HPDE6-E6E7 (cell line): ENCODE results near the gene AGAP3.
"Not testable (repeated sequence)": the region's sequence is repeated elsewhere in the genome, so short reads cannot be mapped to it uniquely, and the experiment has no call there.

Source experiments
- DNase-seq: peaks from one replicate; pipeline ENCODE4 v3.0.0; 2011; ENCODE audit warnings: missing footprints; ENCODE audit errors: extremely low spot score

Gene AGAP3

DNA sequence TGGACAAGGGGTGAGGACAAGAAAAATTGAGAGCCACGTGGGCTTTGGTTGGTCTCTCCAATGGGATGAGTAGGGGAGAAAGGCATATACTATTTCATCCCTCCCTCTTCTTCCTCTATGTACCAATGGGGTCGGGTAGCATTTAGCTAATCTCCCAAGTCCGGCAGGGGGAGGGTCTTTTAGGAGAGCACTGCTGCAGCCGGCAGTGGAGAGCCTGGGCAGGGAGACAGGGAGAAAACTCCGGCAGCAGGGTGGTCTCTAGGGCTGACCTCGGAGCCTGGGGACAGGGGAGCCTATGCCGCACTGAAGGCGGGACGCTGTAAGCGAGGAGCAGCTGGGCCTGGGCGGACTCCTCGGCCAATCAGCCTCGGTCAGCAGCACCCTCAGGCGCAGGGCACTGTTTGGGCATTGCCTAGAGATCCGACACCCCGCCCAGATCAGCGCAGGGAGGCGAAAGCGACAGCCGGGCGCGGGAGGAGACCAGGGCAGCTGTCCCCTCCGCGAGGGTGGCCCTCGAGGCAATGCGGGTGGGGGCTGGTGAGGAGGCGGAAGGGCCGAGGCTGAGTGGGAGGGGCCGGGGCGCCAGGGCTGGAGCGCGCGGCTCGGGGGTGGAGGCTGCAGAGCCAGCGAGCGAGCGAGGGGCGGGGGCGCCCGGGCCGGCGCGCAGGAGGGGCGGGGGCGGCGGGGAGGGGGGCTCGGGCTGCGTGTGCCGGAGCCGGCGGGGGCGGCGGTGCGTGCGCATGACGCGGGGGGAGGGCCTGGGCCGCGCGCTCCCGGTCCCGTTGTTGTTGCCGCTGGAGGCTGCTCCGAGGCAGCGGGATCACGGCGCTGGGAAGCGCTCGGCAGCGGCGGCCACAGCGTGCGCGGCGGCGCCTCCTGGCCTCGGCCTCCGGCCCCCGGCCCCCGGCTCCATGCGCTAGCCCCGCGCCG, at the start of gene AGAP3:
Gene AGAP3, plus strand, starts transcription at position 785 of the 930 bp plus-strand sequence. CDS start 267 bp downstream, outside the sequence.
- DNase-seq = no peak

DNA sequence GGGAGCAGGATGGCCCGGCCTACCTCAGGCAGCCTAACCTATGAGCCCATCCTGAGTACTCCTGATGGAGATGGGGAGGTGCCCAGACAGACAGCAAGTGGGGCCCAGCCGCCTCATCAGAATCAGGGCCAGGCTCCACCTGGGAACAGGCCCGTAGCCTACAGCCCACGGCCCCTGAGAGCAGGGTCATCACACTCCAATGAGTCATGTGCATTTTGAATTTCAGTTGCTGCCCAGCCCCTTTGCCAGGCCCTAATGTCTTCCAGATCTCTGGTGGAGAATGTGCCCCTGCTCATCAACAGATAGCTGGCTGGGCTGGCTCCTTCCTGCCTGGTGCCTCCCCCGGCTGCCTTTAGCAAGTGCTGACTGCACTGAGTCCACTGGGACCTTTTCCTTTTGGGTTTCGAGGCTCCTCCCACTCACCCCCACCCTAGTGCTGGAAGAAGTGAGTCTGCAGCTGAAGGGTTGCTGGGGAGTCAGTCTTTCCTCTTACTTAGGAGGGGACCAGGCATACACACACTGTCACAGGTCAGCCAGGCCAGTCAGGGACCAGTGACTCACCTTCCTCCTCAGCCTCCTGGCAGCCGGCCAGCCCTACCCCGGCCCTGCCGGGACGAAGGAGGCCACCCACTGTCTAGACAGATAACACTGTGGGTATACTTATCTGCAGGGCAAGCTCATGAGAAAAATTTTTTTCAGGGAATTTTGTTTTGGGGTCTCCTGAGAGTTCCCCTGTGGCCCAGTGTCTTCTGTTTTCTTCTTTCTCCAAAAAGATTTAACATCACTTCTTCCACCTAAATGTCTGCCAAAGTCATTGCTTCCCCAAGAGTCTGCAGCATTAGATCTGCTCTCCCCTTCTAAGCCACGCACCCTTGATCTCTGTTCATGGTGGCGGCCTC, 47.1 kb upstream of the AGAP3 start:
- DNase-seq = no peak

DNA sequence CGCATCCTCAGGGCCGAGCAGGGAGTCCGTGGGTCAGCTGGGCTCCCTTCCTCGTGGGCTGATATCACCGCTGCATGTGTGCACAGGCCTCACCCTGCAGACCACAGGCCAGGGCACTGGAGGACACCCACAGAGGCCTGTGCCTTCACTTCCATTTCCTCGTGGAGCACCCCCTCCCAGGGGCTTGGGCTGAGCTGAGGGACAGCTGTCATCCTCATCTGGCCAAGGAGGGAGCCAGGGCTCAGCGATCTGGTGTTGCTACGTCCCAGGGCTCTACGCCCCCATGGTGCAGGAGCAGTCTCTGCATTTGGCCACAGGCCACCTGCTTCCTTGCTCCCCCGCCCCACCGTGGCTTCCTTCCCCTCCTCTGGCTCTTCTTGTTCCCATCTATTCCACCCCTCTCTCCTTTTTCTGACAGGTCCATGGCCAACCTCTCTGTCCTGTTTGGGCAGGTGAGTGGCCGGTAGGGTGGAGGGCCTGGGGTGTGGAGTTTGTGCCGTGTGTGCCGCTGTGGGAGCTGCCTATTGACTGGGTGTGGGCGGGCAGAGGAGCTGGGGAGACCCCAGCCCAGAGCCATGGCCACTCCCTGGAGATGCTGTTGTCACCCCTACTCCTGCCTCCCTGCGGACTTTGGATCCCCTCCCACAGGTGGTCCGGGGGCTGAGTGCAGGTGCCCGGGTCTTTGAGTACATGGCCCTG, 46.3 kb upstream of the AGAP3 start:
- DNase-seq = no peak

- no peak for DNase-seq
Measured at GRCh38 chr7:151040616-151041375, 45.5 kb upstream of the AGAP3 start.

DNA sequence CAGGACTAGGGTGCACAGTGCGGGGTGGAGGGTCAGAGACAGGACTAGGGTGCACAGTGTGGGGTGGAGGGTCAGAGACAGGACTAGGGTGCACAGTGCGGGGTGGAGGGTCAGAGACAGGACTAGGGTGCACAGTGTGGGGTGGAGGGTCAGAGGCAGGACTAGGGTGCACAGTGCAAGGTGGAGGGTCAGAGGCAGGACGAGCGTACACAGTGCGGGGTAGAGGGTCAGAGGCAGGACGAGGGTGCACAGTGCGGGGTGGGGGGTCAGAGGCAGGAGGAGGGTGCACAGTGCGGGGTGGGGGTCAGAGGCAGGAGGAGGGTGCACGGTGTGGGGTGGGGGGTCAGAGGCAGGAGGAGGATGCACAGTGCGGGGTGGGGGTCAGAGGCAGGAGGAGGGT, 42.8 kb upstream of the AGAP3 start:
- DNase-seq = not testable (repeated sequence)

DNA sequence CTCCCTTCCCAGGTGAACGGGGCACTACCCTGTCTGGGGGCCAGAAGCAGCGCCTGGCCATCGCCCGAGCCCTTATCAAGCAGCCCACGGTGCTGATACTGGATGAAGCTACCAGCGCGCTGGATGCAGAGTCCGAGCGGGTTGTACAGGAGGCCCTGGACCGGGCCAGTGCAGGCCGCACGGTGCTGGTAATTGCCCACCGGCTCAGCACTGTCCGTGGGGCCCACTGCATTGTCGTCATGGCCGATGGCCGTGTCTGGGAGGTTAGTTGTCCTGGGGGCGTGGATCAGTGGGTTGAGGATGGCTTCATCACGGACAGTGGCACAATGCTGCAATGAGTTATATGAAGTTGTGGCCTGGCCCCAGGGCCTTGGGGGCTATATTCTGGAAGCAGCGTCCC, 42.3 kb upstream of the AGAP3 start:
- DNase-seq = no peak

GRCh38 chr7:151045262-151045661, 41.0 kb upstream of the AGAP3 start:
- DNase-seq = no peak

GRCh38 chr7:151045967-151046366, 40.3 kb upstream of the AGAP3 start:
- DNase-seq = no peak

DNA sequence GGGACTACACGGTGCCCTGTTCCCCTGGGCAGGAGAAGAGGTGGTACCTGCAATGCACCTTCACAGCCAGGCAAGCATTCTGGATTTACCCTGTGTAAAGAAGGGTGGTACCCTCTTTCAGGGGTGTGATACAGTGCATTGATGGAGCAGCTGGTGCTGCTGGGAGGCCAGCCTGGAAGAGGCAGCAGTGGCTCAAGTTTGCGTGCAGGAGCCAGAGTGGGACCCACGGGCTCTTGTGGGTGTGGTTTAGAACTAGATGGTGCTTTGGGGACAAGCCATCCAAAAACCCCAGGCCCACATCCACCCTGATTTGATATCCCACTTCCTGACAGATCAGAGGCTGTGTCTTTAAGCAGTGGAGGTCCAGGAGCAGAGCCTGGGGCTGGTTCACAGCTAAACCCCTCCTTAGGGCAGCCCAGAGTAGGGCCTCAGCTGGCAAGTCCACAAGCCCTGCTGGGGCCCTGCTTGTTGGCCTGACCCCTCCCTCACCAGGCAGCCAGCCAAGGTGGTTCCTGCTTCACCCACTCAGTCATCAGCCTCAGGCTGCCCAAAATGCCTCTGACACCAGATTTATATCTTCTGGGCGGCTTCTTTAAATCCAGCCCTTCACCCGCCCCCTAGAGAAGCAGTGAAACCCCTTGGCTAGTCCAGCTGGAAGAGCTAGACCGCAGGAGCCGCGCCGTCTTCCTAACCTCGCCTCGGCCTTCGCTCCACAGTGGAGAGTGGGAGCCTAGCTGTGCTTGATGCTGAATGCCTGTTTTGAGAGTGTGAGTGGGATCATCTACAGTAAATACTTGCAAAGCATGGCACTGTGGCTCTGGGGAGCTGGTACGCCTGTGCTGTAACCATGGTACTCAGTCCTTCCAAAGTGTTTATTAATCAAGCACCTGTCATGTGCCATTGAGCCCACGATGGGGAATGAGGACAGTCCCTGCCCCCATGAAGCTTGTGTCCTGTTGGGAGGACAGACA, 39.4 kb upstream of the AGAP3 start:
- no peak for DNase-seq

DNA sequence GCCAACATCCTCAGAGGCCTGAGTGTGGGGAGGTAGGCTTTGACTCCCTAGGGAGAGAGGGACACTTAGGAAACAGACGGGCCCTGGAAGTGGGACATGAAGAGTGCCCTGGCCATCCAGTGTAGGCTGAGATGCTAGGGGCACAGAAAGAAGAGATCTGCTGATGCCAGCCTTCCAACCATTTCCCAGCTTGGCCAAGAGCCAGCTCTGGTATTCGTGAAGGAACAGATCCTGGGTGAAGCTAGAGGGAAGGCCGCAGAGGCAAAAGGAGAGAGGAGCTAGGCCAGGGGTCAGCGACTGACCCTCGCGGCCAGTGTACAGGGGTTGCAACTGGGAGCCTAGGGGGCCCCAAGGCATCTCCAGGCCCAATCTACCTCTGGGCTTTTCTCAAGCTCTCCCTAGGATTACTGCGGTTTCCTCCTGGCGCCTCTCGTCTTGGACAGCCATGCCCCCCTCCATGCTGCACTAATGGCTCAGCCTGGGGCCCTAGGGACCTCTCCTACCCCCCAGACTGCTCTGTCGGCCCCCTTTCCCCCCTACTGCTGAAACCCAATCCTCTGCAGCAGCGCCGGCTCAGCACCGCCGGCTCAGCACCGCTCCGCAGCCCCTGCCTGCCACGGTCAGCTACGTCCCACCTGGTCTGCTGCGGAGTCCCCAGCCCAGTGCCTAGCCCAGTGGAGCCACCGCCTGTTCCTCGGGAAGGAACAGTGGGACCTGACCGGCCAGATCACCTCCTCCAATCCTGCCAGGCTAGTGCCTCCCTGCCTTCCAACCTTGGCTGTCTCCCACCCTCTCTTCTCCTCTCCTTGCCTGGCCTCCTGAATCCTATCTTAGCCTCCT, 38.1 kb upstream of the AGAP3 start, which contains the start of gene ASIC3:
Gene ASIC3, plus strand, starts transcription at position 556 of the 840 bp plus-strand sequence. CDS start 355 bp downstream, outside the sequence.
- no peak for DNase-seq

GRCh38 chr7:151048911-151049463, 37.3 kb upstream of the AGAP3 start:
- DNase-seq = no peak

- DNase-seq = no peak
Measured at GRCh38 chr7:151051108-151051507, 35.2 kb upstream of the AGAP3 start.

- no peak for DNase-seq
Measured at GRCh38 chr7:151053096-151053495, 33.2 kb upstream of the AGAP3 start.

DNA sequence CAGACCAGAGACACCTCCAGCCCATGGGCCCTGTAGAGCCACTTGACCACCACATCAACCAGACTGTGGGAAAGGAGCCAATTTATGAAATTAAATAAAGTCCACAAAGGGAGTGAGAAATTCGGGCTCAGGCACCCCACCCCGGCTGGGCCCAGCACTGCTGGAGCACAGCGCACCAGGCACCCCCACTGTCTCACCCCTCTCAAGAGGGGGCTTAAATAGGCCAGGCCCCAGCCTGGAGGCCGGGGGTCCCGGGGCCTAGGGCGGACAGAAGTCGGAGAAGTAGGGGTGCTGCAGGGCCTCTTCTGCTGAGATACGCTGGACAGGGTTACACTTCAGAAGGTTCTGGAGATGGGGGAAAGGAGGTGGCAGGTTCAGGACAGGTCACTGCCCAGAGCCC, 32.5 kb upstream of the AGAP3 start:
- DNase-seq = no peak

DNA sequence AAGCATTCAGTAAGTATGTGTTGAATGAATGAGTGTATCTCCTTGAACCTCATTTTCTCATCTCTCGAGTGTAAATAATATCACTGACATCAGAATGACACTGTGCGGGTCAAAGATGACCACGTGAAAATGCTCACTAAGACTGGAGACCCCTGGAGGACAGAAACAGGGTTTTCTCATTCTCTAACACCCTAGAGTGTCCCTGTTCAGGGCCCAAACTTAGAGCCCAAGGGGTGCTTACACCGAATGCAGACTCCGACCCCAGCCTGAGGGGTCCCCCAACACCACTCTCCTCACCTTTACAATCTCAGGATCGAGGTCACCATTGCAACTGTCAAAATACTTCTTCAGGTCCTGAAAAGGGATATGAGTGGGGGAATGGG, 30.0 kb upstream of the AGAP3 start:
- DNase-seq = no peak

DNA sequence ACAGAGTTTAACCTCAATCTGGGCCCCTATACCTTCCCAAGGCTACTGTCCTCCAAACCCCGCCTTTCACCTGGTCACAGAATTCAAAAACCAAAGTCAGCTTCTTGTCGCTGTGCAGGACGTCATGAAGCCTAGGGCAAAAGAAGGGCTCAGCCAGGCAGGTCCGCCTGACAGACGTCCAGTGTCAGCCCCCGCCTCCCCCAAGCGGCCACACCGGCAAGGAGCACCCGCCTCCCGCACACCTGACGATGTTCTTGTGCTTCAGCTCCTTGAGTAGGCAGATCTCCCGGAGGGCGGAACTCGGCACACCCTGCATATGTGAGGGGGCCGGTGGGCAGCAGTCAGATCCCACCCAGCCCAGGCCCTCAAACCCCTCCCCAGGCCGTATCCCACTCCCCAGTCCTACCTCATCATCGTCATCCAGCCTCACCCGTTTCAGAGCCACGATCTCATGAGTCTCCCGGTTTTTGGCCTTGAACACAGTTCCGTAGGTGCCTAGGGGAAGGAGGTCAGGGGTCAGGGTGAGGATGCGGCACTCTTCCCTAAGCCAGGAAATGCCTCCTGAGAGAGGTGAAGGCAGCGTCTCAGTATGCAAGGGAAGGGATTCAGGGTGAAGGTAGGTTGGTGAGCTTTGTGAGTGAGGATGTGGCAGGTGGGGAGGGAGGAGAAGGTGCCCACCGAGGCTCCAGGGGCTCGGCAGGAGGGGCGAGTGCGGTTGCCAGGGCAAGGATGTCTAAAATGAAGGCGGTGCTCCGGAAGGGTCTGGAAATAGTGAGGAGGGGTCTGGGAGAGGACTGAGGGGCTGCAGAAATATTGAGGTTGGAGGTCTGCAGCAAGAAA, 29.4 kb upstream of the AGAP3 start:
- no peak for DNase-seq

DNA sequence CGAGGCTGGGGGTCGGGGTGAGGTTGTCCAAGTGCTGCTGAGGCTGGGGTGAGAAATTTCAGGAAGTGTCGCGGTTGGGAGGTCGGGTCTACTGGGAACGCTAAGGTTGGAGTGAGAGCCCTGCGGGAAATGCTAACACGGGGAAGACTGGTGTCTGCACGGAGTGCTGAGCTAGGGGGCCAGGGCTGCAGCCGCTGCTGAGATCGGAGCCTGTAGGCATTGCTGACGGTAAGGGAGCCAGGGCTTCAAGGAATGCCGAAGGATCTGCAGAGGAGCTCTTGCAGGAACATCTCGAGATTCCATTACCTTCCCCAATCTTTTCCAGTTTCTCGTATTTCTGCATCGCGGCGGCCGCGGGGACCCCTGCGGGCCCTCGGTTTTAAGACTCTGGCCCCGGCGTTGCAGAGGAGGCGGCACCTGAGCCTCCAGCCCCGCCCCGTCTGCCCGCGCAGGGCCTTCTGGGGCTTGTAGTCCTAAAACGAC, 28.7 kb upstream of the AGAP3 start, which contains the start of gene CDK5:
Gene CDK5, minus strand, starts transcription at position 392 of the 483 bp plus-strand sequence. Its CDS starts 49 bp downstream, at position 343.
- no peak for DNase-seq
